Activated T-helper 2 cell treated with anti-CD3 and anti-CD28 coated beads, Interferon-gamma antibody, Interleukin-2, Interleukin-4, amounts not matched to agents 10 μg/mL and 5 μg/mL and 100 μg/mL, durations not matched to agents 14 hours and 24 hours and 36 hours (primary cell): ENCODE data around the gene VEGFB. TPM values are rescaled to one million over a fixed set of nuclear protein-coding genes. Genes with fewer than 3 reads are reported as not detected.

Experiments
- DNase-seq: peaks from one replicate; pipeline ENCODE4 v3.0.0; 2021; ENCODE audit warnings: low spot score
- H3K27ac Mint-ChIP-seq: one replicate; pipeline ENCODE4 v1.8.0; 2021; ENCODE audit warnings: mixed read lengths
- H3K27me3 Mint-ChIP-seq: one replicate; pipeline ENCODE4 v1.8.0; 2021; ENCODE audit warnings: low read depth, mixed read lengths
- H3K36me3 Mint-ChIP-seq: one replicate; pipeline ENCODE4 v1.8.0; 2021; ENCODE audit warnings: low read depth, mixed read lengths
- H3K4me1 Mint-ChIP-seq: one replicate; pipeline ENCODE4 v1.8.0; 2021; ENCODE audit warnings: low read depth, mixed read lengths
- H3K4me3 Mint-ChIP-seq: one replicate; pipeline ENCODE4 v1.8.0; 2021; ENCODE audit warnings: low read depth, mild to moderate bottlenecking, moderate library complexity, mixed read lengths
- H3K9me3 Mint-ChIP-seq: one replicate; pipeline ENCODE4 v1.8.0; 2021; ENCODE audit warnings: mixed read lengths
- intact Hi-C: fragments of 100-400 bp; cut with micrococcal nuclease; formaldehyde crosslinking; loops from one replicate; pipeline ENCODE4 v1.15.1; 2023
- total RNA-seq: library from RNA; stranded (reverse); gene quantifications from 2 replicates; pipeline ENCODE4 v1.2.3, GENCODE V29; 2022

Gene VEGFB
- total RNA-seq, 1 donor from 2014 or later = 82.0 TPM

GRCh38 chr11:64220271-64220670 lies 14.1 kb upstream of the VEGFB start:
- Mint-ChIP-seq H3K27me3 (no peaks in the 10 kb centered on the region), H3K36me3 (peaks cover 52% of the 10 kb centered on the region), H3K9me3 (no peaks in the 10 kb centered on the region), H3K27ac (no peak overlapping the region), H3K4me3 (no peak overlapping the region), H3K4me1 (peaks cover under 1% of the 10 kb centered on the region)
- intact Hi-C loops = no loop called here
- DNase-seq = no peak

- Mint-ChIP-seq H3K9me3 (no peaks in the 10 kb centered on the region), H3K36me3 (peaks cover 47% of the 10 kb centered on the region), H3K27me3 (no peaks in the 10 kb centered on the region), H3K4me3 (no peak overlapping the region), H3K4me1 (no peaks in the 10 kb centered on the region), H3K27ac (no peak overlapping the region)
- DNase-seq = no peak
- intact Hi-C loops = no loop called here
Measured at GRCh38 chr11:64220798-64221197, 13.6 kb upstream of the VEGFB start.

GRCh38 chr11:64222651-64223000 lies 11.8 kb upstream of the VEGFB start:
- H3K27ac Mint-ChIP-seq = no peak overlapping the region
- H3K4me3 Mint-ChIP-seq = no peak overlapping the region
- H3K36me3 Mint-ChIP-seq = peaks cover 37% of the 10 kb centered on the region
- no peak for DNase-seq
- intact Hi-C loops = no loop called here
- peaks cover 6% of the 10 kb centered on the region for H3K4me1 Mint-ChIP-seq
- H3K9me3 Mint-ChIP-seq = no peaks in the 10 kb centered on the region
- H3K27me3 Mint-ChIP-seq = no peaks in the 10 kb centered on the region

GRCh38 chr11:64223001-64223651 lies 11.3 kb upstream of the VEGFB start:
- peaks cover 7% of the 10 kb centered on the region for H3K4me1 Mint-ChIP-seq
- intact Hi-C loops = no loop called here
- H3K27me3 Mint-ChIP-seq = no peaks in the 10 kb centered on the region
- no peak overlapping the region for H3K4me3 Mint-ChIP-seq
- no peak for DNase-seq
- no peaks in the 10 kb centered on the region for H3K9me3 Mint-ChIP-seq
- H3K27ac Mint-ChIP-seq = no peak overlapping the region
- peaks cover 35% of the 10 kb centered on the region for H3K36me3 Mint-ChIP-seq

- H3K36me3 Mint-ChIP-seq = peaks cover 23% of the 10 kb centered on the region
- no peaks in the 10 kb centered on the region for H3K27me3 Mint-ChIP-seq
- H3K4me3 Mint-ChIP-seq = peak overlapping the region; percentile 84
- no peaks in the 10 kb centered on the region for H3K9me3 Mint-ChIP-seq
- no peak overlapping the region for H3K27ac Mint-ChIP-seq
- DNase-seq = no peak
- intact Hi-C loops = no loop called here
- peaks cover 12% of the 10 kb centered on the region for H3K4me1 Mint-ChIP-seq
Measured at GRCh38 chr11:64224151-64224890, 10.1 kb upstream of the VEGFB start.

- Mint-ChIP-seq H3K27me3 (no peaks in the 10 kb centered on the region), H3K4me3 (peak overlapping the region; percentile 84), H3K27ac (peak overlapping the region; percentile 43), H3K36me3 (peaks cover 20% of the 10 kb centered on the region), H3K9me3 (no peaks in the 10 kb centered on the region), H3K4me1 (peaks cover 19% of the 10 kb centered on the region)
- intact Hi-C loops = loop anchor here (5.0 kb wide), 1 partner anchor 38 kb away; the partner anchor contains the start of gene STIP1
- DNase-seq = no peak
Measured at GRCh38 chr11:64224891-64225607, 9.3 kb upstream of the VEGFB start.

- H3K4me3 Mint-ChIP-seq = peak within 1 kb of the TSS; percentile 84
- peaks cover 18% of the 10 kb centered on the region for H3K36me3 Mint-ChIP-seq
- intact Hi-C loops = loop anchor here (1.0 to 5.0 kb wide), 3 partner anchors 15 to 39 kb away; partner anchors contain the start of genes FKBP2 and STIP1
- no peaks in the 10 kb centered on the region for H3K9me3 Mint-ChIP-seq
- H3K4me1 Mint-ChIP-seq = peaks cover 21% of the 10 kb centered on the region
- peak within 1 kb of the TSS; percentile 62 for H3K27ac Mint-ChIP-seq
- H3K27me3 Mint-ChIP-seq = no peaks in the 10 kb centered on the region
- peak; percentile 91 for DNase-seq
Measured at GRCh38 chr11:64225608-64226506, 8.5 kb upstream of the VEGFB start, which contains the start of the genes NUDT22 and TRPT1. Gene NUDT22 (plus strand): TSS chr11:64226274. CDS start chr11:64226653, 379 bp downstream. Gene TRPT1 (minus strand): TSS chr11:64226186. CDS start chr11:64225860, 326 bp downstream.

GRCh38 chr11:64226507-64227051 lies 7.8 kb upstream of the VEGFB start:
- H3K27me3 Mint-ChIP-seq = no peaks in the 10 kb centered on the region
- H3K27ac Mint-ChIP-seq = peak overlapping the region; percentile 62
- peak; percentile 59 for DNase-seq
- no peaks in the 10 kb centered on the region for H3K9me3 Mint-ChIP-seq
- peaks cover 22% of the 10 kb centered on the region for H3K4me1 Mint-ChIP-seq
- H3K4me3 Mint-ChIP-seq = peak overlapping the region; percentile 84
- intact Hi-C loops = loop anchor here (1.0 to 5.0 kb wide), 3 partner anchors 15 to 39 kb away; partner anchors contain the start of genes FKBP2 and STIP1
- H3K36me3 Mint-ChIP-seq = peaks cover 14% of the 10 kb centered on the region

GRCh38 chr11:64227405-64227956 lies 6.9 kb upstream of the VEGFB start:
- intact Hi-C loops = loop anchor here (5.0 kb wide), 1 partner anchor 40 kb away; the partner anchor contains the start of gene STIP1

GRCh38 chr11:64229090-64229743 lies 5.2 kb upstream of the VEGFB start:
- Mint-ChIP-seq H3K27me3 (no peaks in the 10 kb centered on the region), H3K4me1 (peaks cover 22% of the 10 kb centered on the region), H3K36me3 (peaks cover 7% of the 10 kb centered on the region), H3K9me3 (no peaks in the 10 kb centered on the region), H3K4me3 (peak overlapping the region; percentile 84), H3K27ac (no peak overlapping the region)
- no peak for DNase-seq
- intact Hi-C loops = loop anchor here (5.0 kb wide), 1 partner anchor 42 kb away; the partner anchor contains the start of gene STIP1

More at GRCh38 chr11:64227405-64227956, 6.9 kb upstream of the VEGFB start:
- H3K36me3 Mint-ChIP-seq = peaks cover 11% of the 10 kb centered on the region
- H3K9me3 Mint-ChIP-seq = no peaks in the 10 kb centered on the region
- H3K27me3 Mint-ChIP-seq = no peaks in the 10 kb centered on the region
- peak overlapping the region; percentile 62 for H3K27ac Mint-ChIP-seq
- peak overlapping the region; percentile 84 for H3K4me3 Mint-ChIP-seq
- no peak for DNase-seq
- peaks cover 22% of the 10 kb centered on the region for H3K4me1 Mint-ChIP-seq

GRCh38 chr11:64229744-64230170 lies 4.6 kb upstream of the VEGFB start:
- peaks cover 22% of the 10 kb centered on the region for H3K4me1 Mint-ChIP-seq

More at GRCh38 chr11:64229744-64230170, 4.6 kb upstream of the VEGFB start:
- intact Hi-C loops = loop anchor here (5.0 kb wide), 1 partner anchor 42 kb away; the partner anchor contains the start of gene STIP1
- H3K36me3 Mint-ChIP-seq = peaks cover 6% of the 10 kb centered on the region
- no peaks in the 10 kb centered on the region for H3K9me3 Mint-ChIP-seq
- peak overlapping the region; percentile 81 for H3K27ac Mint-ChIP-seq
- H3K4me3 Mint-ChIP-seq = peak overlapping the region; percentile 84
- H3K27me3 Mint-ChIP-seq = no peaks in the 10 kb centered on the region
- DNase-seq = no peak
